ENCODE measurements around the gene MLLT10. TPM values are rescaled to one million over a fixed set of nuclear protein-coding genes. Genes with fewer than 3 reads are reported as not detected.
"Not testable (repeated sequence)": the region's sequence is repeated elsewhere in the genome, so short reads cannot be mapped to it uniquely, and the experiment has no call there.

The MLLT10 gene
- total RNA-seq, 4 donors from 2014 or later: 23.5 to 39.7 (median 30.2) TPM

GRCh38 chr10:21624951-21625350 is 90.9 kb downstream of the MLLT10 start:
- DNase-seq (ENCODE audit: extremely low spot score): no peak
- no peak for TF ChIP-seq POLR2AphosphoS5 (IDR thresholded peaks at IDR 0.05)
- no peak for TF ChIP-seq POLR2A (IDR thresholded peaks at IDR 0.05; ENCODE audit: low read depth)
- Histone ChIP-seq H3K9me3 (no peaks in the 10 kb centered on the region), H3K4me3 (no peak overlapping the region), H3K36me3 (peaks cover 0 to 27% (median 4%) of the 10 kb centered on the region in 4 donors), H3K27ac (replicated peaks in 1 of 4) (no peak overlapping the region), H3K4me1 (peaks cover 0 to 12% (median 6%) of the 10 kb centered on the region in 4 donors), H3K27me3 (no peaks in the 10 kb centered on the region)
- intact Hi-C loops (cut with DNase I): no loop called here
- 93% methylated on average over 6 of the region's 6 CpGs for WGBS

- TF ChIP-seq POLR2AphosphoS5 (IDR thresholded peaks at IDR 0.05) (no peak), CTCF (IDR thresholded peaks at IDR 0.05) (no peak), EP300 (IDR thresholded peaks at IDR 0.05) (no peak), POLR2A (IDR thresholded peaks at IDR 0.05; ENCODE audit: low read depth) (no peak)
- 80% methylated on average over 3 of the region's 3 CpGs for WGBS
- Histone ChIP-seq H3K4me3 (no peak overlapping the region), H3K4me1 (peaks cover 0 to 12% (median 6%) of the 10 kb centered on the region in 4 donors), H3K27ac (replicated peaks in 1 of 4) (no peak overlapping the region), H3K9me3 (no peaks in the 10 kb centered on the region), H3K36me3 (peaks cover 0 to 24% (median 4%) of the 10 kb centered on the region in 4 donors), H3K27me3 (no peaks in the 10 kb centered on the region)
- no peak for DNase-seq (ENCODE audit: extremely low spot score)
- intact Hi-C loops (cut with DNase I): no loop called here
Measured at GRCh38 chr10:21625623-21626229, 91.7 kb downstream of the MLLT10 start.

- DNase-seq (ENCODE audit: extremely low spot score): no peak
- Histone ChIP-seq H3K27me3 (no peaks in the 10 kb centered on the region), H3K9me3 (no peaks in the 10 kb centered on the region), H3K4me1 (peaks cover 0 to 12% (median 6%) of the 10 kb centered on the region in 4 donors), H3K4me3 (no peak overlapping the region), H3K27ac (replicated peaks in 1 of 4) (no peak overlapping the region), H3K36me3 (peaks cover 0 to 19% (median 3%) of the 10 kb centered on the region in 4 donors)
- intact Hi-C loops (cut with DNase I): no loop called here
- 75% methylated on average over 3 of the region's 3 CpGs for WGBS
- no peak for TF ChIP-seq EP300 (IDR thresholded peaks at IDR 0.05)
Measured at GRCh38 chr10:21626457-21627161, 92.6 kb downstream of the MLLT10 start.

- no peak overlapping the region for H3K27ac ChIP-seq (replicated peaks in 1 of 4)
Measured at GRCh38 chr10:21627331-21627730, 93.3 kb downstream of the MLLT10 start.

GRCh38 chr10:21628023-21628422 is 94.0 kb downstream of the MLLT10 start:
- Histone ChIP-seq H3K27ac (replicated peaks in 1 of 4) (no peak overlapping the region), H3K4me1 (peaks cover 0 to 18% (median 7%) of the 10 kb centered on the region in 4 donors), H3K36me3 (peaks cover 0 to 19% (median 3%) of the 10 kb centered on the region in 4 donors), H3K9me3 (no peaks in the 10 kb centered on the region), H3K27me3 (no peaks in the 10 kb centered on the region), H3K4me3 (no peak overlapping the region)
- intact Hi-C loops (cut with DNase I): no loop called here
- DNase-seq (ENCODE audit: extremely low spot score): no peak
- TF ChIP-seq CTCF (IDR thresholded peaks at IDR 0.05) (no peak), POLR2A (IDR thresholded peaks at IDR 0.05; ENCODE audit: low read depth) (no peak), POLR2AphosphoS5 (IDR thresholded peaks at IDR 0.05) (no peak), EP300 (IDR thresholded peaks at IDR 0.05) (no peak)
- 100% methylated on average over 2 of the region's 2 CpGs for WGBS

More at GRCh38 chr10:21627331-21627730, 93.3 kb downstream of the MLLT10 start:
- peaks cover 0 to 19% (median 3%) of the 10 kb centered on the region in 4 donors for H3K36me3 ChIP-seq
- H3K4me3 ChIP-seq: no peak overlapping the region
- H3K27me3 ChIP-seq: no peaks in the 10 kb centered on the region
- peaks cover 0 to 14% (median 7%) of the 10 kb centered on the region in 4 donors for H3K4me1 ChIP-seq
- H3K9me3 ChIP-seq: no peaks in the 10 kb centered on the region
- TF ChIP-seq EP300 (IDR thresholded peaks at IDR 0.05) (no peak), POLR2A (IDR thresholded peaks at IDR 0.05; ENCODE audit: low read depth) (no peak), CTCF (IDR thresholded peaks at IDR 0.05) (no peak), POLR2AphosphoS5 (IDR thresholded peaks at IDR 0.05) (no peak)
- intact Hi-C loops (cut with DNase I): no loop called here
- no peak for DNase-seq (ENCODE audit: extremely low spot score)

- Histone ChIP-seq H3K4me1 (peaks cover 0 to 18% (median 7%) of the 10 kb centered on the region in 4 donors), H3K36me3 (peaks cover 0 to 19% (median 3%) of the 10 kb centered on the region in 4 donors)
- DNase-seq (ENCODE audit: extremely low spot score); H3K4me3 ChIP-seq; H3K27ac ChIP-seq (replicated peaks in 1 of 4); intact Hi-C loops (cut with DNase I); H3K9me3 ChIP-seq; H3K27me3 ChIP-seq: not testable (repeated sequence)
- WGBS: 98% methylated on average over 8 of the region's 8 CpGs
Measured at GRCh38 chr10:21628645-21629044, 94.6 kb downstream of the MLLT10 start.

Measured in esophagus muscularis mucosa (tissue), 4 donors.